T-helper 17 cell (primary cell): Measurements from ENCODE around the gene PPM1N. TPM values are rescaled to one million over a fixed set of nuclear protein-coding genes. Genes with fewer than 3 reads are reported as not detected.
"Not testable (repeated sequence)": the region's sequence is repeated elsewhere in the genome, so short reads cannot be mapped to it uniquely, and the experiment has no call there.

Source experiments
- ATAC-seq: fragments of 150-1000 bp; cut with Tn5 transposase; 2 replicates; pipeline ENCODE4 v1.10.0; 2021; ENCODE audit warnings: mild to moderate bottlenecking, moderate library complexity
- DNase-seq, 3 donors: peaks; one replicate each; pipeline versions ENCODE4 v3.0.0 to v3.0.0-alpha.2; 2020 to 2021
- H3K9me3 ChIP-seq: one replicate; pipeline ENCODE4 v1.7.0; 2013; ENCODE audit warnings: low read length, mild to moderate bottlenecking; ENCODE audit not compliant: control insufficient read depth, poor library complexity, severe bottlenecking
- H3K27ac Mint-ChIP-seq: one replicate; pipeline ENCODE4 v1.8.0; 2022; ENCODE audit warnings: mild to moderate bottlenecking, moderate library complexity, mixed read lengths
- H3K27me3 Mint-ChIP-seq: one replicate; pipeline ENCODE4 v1.8.0; 2022; ENCODE audit warnings: mixed read lengths
- H3K36me3 Mint-ChIP-seq: one replicate; pipeline ENCODE4 v1.8.0; 2022; ENCODE audit warnings: low read depth, mixed read lengths
- H3K4me1 Mint-ChIP-seq: one replicate; pipeline ENCODE4 v1.8.0; 2022; ENCODE audit warnings: mild to moderate bottlenecking, mixed read lengths
- H3K4me3 Mint-ChIP-seq: one replicate; pipeline ENCODE4 v1.8.0; 2022; ENCODE audit warnings: mild to moderate bottlenecking, moderate library complexity, mixed read lengths
- total RNA-seq, 4 donors: library from RNA in 2 of 4; stranded (reverse) in 2 of 4; gene quantifications; one replicate each; pipeline ENCODE4 v1.2.3 and lab custom pipeline; 2022 to 2026

Gene PPM1N
- total RNA-seq, 2 donors from 2014 or later, result 3.8 to 8.5 TPM

DNA sequence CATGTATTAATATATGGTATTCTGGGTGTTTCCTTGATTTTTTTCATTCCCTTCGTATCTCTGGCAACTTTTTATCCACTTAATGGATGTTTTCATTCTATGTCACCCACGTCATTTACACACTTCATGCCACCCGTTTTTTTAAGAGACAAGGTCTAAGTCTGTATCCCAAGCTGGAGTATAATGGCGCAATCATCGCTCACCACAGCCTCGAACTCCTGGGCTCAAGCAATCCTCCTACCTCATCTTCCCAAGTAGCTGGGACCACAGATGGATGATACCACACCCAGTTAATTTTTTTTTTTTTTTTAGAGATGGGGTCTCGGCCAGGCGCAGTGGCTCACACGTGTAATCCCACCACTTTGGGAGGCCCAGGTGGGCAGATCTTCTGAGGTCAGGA is 5.7 kb downstream of the PPM1N start:
- H3K9me3 ChIP-seq, result no peaks in the 10 kb centered on the region
- Mint-ChIP-seq H3K27me3 (no peaks in the 10 kb centered on the region), H3K36me3 (peaks cover 3% of the 10 kb centered on the region), H3K4me1 (peaks cover 19% of the 10 kb centered on the region), H3K4me3 (no peak overlapping the region), H3K27ac (no peak overlapping the region)
- no peak for DNase-seq
- ATAC-seq, result no peak

DNA sequence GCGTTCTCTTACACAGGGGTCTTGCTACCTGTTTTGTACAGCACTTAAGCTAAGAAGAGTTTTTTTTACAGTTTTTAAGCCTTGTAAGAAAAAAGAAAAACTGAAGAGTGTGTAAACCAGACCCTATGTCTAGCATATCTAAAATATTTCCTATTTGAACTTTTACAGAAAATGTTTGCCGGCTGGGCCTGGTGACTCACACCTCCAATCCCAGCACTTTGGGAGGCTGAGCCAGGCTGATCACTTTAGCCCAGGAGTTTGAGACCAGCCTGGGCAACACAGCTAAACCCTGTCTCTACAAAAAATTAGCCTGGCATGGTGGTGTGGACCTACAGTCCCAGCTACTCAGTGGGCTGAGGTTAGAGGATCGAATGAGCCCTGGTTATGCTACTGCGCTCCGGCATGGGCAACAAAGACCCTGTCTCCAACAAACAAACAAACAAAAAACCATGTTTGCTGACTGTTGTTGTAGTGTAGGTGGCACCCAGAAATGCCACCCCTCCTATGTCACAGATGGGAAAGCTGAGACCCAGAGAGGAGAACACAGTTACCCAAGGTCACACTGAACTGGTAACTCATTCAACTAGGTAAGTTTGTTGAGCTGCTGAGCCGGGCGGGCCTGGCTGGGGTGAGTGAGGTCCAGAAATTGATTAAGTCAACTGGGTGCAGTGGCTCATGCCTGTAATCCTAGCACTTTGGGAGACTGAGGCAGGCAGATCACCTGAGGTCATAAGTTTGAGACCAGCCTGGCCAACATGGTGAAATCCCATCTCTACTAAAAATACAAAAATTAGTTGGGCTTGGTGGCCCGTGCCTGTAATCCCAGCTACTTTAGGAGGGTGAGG is 7.1 kb downstream of the PPM1N start:
- no peak for ATAC-seq
- DNase-seq, result no peak
- Mint-ChIP-seq H3K36me3 (peaks cover 4% of the 10 kb centered on the region), H3K4me1 (peaks cover 21% of the 10 kb centered on the region), H3K4me3 (peak overlapping the region; percentile 93), H3K27ac (peak overlapping the region; percentile 92), H3K27me3 (no peaks in the 10 kb centered on the region)
- H3K9me3 ChIP-seq, result no peaks in the 10 kb centered on the region

DNA sequence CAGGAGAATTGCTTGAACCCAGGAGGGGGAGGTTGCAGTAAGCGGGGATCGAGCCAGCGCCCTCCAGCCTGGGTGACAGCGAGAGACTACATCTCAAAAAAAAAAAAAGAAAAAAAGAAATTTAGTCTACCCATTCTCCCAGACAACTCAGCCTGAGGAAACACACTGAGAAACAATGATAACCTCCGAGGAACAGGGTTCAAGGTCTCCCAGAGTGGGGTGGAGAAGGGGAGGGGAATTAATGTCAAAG is 7.7 kb downstream of the PPM1N start:
- ATAC-seq (no peak), DNase-seq (no peak)
- Mint-ChIP-seq H3K36me3 (peaks cover 4% of the 10 kb centered on the region), H3K4me1 (peaks cover 23% of the 10 kb centered on the region), H3K27me3 (no peaks in the 10 kb centered on the region), H3K4me3 (peak overlapping the region; percentile 93), H3K27ac (peak overlapping the region; percentile 92)
- no peaks in the 10 kb centered on the region for H3K9me3 ChIP-seq

DNA sequence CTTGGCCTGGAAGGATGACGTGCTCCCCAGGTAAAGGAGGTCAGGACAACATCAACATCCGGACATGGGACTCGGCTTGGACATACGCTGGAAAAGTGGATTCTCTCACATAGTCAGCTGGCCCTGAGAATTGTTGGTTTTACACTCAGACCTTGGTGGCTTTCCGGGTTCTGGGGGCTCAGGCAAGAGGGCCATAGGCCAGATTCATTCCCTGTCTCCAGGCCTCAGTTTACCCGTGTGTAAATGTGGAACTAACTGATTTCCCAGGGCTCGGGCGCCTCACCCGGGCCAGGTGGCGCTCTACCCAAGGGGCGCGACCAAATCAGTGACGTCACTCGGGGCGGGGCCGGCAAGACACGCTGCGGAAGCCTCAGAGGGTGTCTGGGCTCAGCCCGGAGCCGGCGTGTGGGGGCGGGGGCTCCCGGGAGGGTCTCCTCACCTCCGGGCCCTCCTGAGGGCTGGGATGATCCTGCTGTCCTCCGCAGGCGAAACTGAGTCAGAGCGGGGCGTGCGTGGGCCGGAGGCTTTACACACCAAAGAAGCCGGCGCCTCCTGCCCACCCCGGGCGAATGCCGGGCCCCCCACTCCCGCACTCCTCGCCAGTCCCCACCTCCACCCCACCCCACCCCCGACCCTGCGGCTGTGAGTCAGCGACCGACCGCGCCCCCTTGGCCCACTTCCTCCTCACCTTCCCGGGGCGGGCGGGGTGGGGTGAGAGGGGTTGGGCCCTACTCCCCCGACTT is 8.2 kb downstream of the PPM1N start:
- H3K4me3 Mint-ChIP-seq, result peak overlapping the region; percentile 93

DNA sequence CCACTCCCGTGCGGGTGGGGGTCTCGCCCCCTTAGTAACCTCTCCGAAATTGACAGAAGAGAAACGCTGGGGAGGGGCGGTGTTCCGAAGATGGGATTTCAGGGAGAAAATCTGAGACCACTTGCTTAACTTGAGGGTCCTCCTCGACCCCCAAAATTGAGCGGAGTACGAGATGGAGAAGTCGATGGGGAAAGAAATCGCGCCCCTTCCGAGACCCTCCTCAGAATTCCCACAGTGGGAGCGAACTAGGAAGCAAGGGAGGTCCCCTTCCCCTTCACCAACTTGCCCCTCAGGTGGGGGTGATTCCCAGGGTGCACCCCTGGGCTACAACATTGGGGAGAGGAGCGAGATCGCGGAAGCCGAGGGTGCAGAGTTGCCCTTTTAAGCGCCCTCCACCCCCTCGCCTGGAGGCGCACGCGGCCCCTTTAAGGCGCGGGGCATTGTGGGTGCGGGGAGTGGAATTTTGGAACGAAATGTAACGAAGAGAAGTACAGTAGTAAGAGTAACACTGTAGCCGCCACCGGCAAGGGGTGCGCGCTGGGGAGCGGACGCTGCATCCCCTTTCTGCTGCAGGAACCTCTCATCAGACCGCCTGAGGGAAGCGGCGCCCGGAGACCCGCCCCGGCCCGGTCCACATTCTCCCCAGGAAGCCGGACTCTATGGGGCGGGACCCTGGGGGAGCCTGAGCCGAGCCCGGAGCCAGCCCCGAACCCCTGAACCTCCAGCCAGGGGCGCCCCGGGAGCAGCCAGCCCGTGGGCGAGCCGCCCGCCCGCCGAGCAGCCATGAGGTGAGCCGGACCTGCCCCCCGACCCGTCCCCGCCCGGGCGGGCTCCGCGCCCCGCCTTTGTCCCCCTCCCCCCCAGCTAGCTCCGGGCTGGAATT is 9.0 kb downstream of the PPM1N start, which contains the start of gene VASP:
Gene VASP, plus strand, starts transcription at position 491 of the 883 bp plus-strand sequence. Its CDS starts 293 bp downstream, at position 784.
- Mint-ChIP-seq H3K27ac (peak within 1 kb of the TSS; percentile 92), H3K4me1 (peaks cover 23% of the 10 kb centered on the region), H3K4me3 (peak within 1 kb of the TSS; percentile 97), H3K27me3 (no peaks in the 10 kb centered on the region), H3K36me3 (peaks cover 3% of the 10 kb centered on the region)
- H3K9me3 ChIP-seq, result no peaks in the 10 kb centered on the region
- DNase-seq (peak; percentile 80 to 85 (median 84)), ATAC-seq (peak; percentile 73)

More for the DNA sequence above, 8.2 kb downstream of the PPM1N start:
- ATAC-seq, result peak; percentile 84
- peak overlapping the region; percentile 92 for H3K27ac Mint-ChIP-seq
- peak; percentile 92 to 96 (median 94) for DNase-seq
- peaks cover 23% of the 10 kb centered on the region for H3K4me1 Mint-ChIP-seq
- H3K9me3 ChIP-seq, result no peaks in the 10 kb centered on the region
- H3K36me3 Mint-ChIP-seq, result peaks cover 3% of the 10 kb centered on the region
- H3K27me3 Mint-ChIP-seq, result no peaks in the 10 kb centered on the region

DNA sequence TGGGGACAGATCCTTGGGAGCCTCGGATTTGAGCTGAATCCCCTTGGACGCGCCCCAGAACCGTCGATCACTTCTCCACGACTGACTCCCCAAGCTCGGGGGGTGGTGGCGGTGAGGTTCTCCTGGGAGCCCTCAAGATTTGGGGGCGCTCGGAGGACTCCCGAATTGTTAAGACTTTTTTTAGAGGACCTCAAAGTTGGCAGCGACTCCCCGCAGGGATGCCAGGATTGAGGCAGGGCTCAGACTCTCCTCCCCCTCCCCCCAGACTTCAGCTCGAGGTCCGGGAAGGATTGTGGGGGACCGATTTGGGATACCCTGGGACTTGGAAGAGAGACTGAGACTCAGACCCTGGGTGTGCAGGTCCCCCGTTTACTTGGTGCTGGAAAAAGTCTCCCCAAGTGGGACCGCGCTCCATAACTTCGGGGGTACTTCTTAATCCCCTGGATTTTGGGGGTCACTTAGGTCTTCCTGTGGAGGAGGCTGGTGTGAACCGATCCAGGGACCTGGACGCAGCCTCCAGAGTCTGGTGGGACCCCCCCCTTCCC is 9.7 kb downstream of the PPM1N start:
- ATAC-seq (no peak), DNase-seq (no peak)
- H3K36me3 Mint-ChIP-seq, result peaks cover 3% of the 10 kb centered on the region
- no peaks in the 10 kb centered on the region for H3K9me3 ChIP-seq
- peak overlapping the region; percentile 97 for H3K4me3 Mint-ChIP-seq
- H3K4me1 Mint-ChIP-seq, result peaks cover 25% of the 10 kb centered on the region
- no peaks in the 10 kb centered on the region for H3K27me3 Mint-ChIP-seq
- peak overlapping the region; percentile 92 for H3K27ac Mint-ChIP-seq

DNA sequence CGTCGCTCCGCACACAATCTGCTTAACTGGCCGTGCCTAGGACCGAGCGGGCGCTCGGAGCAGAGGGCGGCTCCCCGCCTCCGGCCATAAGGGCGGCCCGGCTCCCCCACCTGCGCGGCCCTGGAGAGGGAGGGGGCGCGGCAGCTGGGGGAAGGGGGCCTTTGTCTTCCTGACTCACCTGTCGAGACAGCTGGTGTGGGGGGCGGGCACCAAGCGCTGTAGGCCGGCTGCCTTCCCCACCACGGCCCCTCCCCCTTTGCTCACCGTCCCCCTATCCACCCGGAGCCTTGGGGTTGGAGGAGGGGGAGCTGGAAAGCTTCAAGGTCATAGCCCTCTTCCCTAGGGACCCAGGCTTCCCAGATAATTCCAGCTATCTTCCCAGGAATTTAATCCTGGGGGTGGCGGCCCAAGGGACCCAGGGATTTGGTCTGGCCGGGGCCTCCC is 10.2 kb downstream of the PPM1N start:
- peaks cover 3% of the 10 kb centered on the region for H3K36me3 Mint-ChIP-seq
- peaks cover 27% of the 10 kb centered on the region for H3K4me1 Mint-ChIP-seq
- ATAC-seq (no peak), DNase-seq (peak in 1 of 3 donors; percentile 31)
- H3K27ac Mint-ChIP-seq, result peak overlapping the region; percentile 92
- no peaks in the 10 kb centered on the region for H3K27me3 Mint-ChIP-seq
- peak overlapping the region; percentile 97 for H3K4me3 Mint-ChIP-seq
- H3K9me3 ChIP-seq, result no peaks in the 10 kb centered on the region

DNA sequence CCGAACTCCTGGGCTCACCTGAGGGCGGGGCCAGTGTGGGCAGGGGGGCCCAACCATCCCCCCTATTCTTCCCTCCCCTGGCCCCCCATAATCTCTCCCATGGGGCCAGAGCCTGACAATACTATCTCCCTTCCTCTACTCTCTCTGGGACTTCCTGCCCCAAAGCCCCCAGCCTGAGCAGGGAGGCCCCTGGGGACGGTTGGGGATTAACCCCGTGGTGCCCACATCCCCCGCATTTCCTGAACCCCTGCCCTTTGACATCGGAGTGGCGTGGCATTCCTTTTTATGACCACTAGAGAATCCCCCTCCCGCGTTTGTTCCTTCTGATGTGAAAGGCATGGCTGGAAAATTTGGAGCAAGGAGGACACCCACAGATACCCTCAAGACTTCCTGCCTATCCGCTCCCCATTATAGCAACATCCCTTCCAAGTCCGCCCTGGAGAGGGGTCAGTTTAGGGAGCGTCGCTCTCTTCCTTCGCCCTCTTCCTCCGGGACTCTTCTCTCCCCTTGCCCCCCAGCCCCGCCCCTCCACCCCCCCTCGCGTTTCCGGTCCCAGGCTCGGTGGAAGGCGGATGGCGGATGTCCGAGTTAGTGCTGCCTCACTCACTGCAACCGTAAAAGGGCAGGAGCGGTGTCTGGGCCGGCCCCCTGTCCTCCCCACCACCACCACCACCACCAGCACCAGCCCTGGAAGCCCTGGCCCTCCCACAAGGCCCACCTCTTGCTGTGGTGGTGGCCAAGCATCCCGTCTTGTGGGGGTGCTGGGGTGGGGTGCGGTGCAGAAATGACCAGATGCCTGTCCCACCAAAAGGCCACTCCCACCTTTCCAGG is 10.8 kb downstream of the PPM1N start:
- Mint-ChIP-seq H3K36me3 (peaks cover 3% of the 10 kb centered on the region), H3K4me1 (peaks cover 31% of the 10 kb centered on the region), H3K27me3 (no peaks in the 10 kb centered on the region), H3K4me3 (peak overlapping the region; percentile 97), H3K27ac (peak overlapping the region; percentile 90)
- no peaks in the 10 kb centered on the region for H3K9me3 ChIP-seq
- DNase-seq (no peak), ATAC-seq (no peak)

DNA sequence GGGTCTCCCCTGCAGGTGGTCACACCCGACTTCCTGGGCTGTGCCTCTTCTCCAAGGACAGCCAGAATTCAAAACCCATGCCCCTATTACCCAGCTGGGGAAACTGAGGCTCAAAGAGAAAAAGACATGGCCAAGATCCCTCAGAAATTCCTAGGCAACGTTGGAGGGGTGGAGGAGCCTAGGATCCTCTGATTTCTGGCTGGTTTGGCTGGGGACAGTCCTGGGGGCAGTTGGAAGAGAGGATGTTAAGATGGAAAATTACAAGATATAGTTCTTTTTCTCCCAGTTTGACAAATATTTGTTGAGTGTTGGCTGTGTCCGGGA is 11.4 kb downstream of the PPM1N start:
- H3K27ac Mint-ChIP-seq, result peak overlapping the region; percentile 90
- ATAC-seq (no peak), DNase-seq (no peak)
- H3K4me3 Mint-ChIP-seq, result peak overlapping the region; percentile 97
- H3K36me3 Mint-ChIP-seq, result peaks cover 3% of the 10 kb centered on the region
- H3K27me3 Mint-ChIP-seq, result no peaks in the 10 kb centered on the region
- H3K4me1 Mint-ChIP-seq, result peaks cover 34% of the 10 kb centered on the region
- no peaks in the 10 kb centered on the region for H3K9me3 ChIP-seq

DNA sequence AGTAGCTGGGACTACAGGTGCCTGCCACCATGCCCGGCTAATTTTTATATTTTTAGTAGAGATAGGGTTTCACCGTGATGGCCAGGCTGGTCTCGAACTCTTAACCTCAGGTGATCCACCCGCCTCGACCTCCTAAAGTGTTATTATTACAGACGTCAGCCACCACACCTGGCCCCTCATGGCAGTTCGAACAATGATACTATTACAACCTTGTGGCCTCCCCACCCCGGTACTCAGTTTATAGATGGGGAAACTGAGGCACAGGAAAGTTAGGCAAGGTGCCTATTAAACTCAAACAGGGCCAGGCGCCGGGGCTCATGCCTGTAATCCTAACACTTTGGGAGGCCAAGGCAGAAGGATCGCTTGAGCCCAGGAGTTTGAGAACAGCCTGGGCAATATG is 12.1 kb downstream of the PPM1N start:
- not testable (repeated sequence) for H3K27me3 Mint-ChIP-seq, ATAC-seq, H3K9me3 ChIP-seq, H3K36me3 Mint-ChIP-seq, DNase-seq
- Mint-ChIP-seq H3K27ac (peak overlapping the region; percentile 90), H3K4me1 (peaks cover 36% of the 10 kb centered on the region), H3K4me3 (peak overlapping the region; percentile 97)

DNA sequence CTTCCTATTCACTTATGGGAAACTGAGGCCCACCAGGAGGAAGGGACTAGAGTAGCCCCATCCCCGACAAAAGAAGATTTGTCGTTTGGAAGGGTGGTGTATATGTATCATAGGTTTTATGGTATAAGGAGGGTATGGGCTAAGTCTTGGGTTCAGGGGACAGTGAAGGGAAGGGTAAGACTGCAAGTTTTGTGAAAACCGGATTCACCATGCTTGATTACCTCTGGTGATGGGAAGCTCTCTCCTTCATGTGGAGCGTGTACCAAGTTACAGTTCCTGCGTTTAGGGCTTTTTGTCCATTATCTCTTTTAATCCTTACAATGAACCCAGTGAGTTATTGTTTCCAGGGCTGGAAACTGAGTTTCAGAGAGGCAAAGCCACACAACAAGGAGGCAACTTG is 12.8 kb downstream of the PPM1N start:
- H3K4me1 Mint-ChIP-seq, result peaks cover 39% of the 10 kb centered on the region
- H3K27ac Mint-ChIP-seq, result peak overlapping the region; percentile 19
- DNase-seq (no peak), ATAC-seq (no peak)
- peak overlapping the region; percentile 97 for H3K4me3 Mint-ChIP-seq
- no peaks in the 10 kb centered on the region for H3K27me3 Mint-ChIP-seq
- H3K9me3 ChIP-seq, result no peaks in the 10 kb centered on the region
- peaks cover 3% of the 10 kb centered on the region for H3K36me3 Mint-ChIP-seq

DNA sequence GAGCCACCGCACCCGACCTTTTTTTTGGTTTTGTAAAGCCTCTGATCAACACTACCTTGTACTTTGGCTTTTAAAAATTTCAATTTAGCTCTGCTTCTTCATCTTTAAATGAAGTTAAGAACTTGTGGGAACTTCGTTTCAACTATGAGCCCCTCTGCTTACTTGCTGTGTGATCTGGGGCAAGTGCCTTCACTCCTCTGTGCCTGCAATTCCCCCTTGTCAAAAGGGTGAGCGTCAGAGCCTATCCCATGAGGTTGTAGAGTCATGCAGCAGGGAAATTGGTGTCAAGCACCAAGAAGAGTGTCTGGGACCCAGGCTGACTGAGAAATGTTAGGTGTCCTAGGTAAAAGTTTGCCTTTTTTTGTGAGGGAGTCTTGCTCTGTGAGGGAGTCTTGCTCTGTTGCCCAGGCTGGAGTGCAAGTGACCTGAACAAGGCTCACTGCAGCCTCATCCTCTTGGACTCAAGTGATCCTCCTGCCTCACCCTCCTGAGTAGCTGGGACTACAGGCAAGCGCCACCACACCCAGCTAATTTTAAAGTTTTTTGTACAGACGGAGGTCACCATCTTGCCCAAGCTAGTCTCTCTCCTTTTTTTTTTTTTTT is 14.7 kb downstream of the PPM1N start:
- peaks cover 8% of the 10 kb centered on the region for H3K36me3 Mint-ChIP-seq
- peaks cover 46% of the 10 kb centered on the region for H3K4me1 Mint-ChIP-seq
- no peak for ATAC-seq
- no peaks in the 10 kb centered on the region for H3K27me3 Mint-ChIP-seq
- no peak overlapping the region for H3K27ac Mint-ChIP-seq
- no peak for DNase-seq
- no peak overlapping the region for H3K4me3 Mint-ChIP-seq
- no peaks in the 10 kb centered on the region for H3K9me3 ChIP-seq
